Measurements from ENCODE around the gene LRRN2.

- TF ChIP-seq CREB1 (CRISPR knock-in tag; IDR thresholded peaks at IDR 0.05; ENCODE audit: low read depth) = no peak
- TF ChIP-seq CTCF (conservative IDR thresholded peaks at IDR 0.05; ENCODE audit: low read depth in 2 of 2) = no peak
- TF ChIP-seq POLR2AphosphoS5 (IDR thresholded peaks at IDR 0.05; ENCODE audit: low read depth) = no peak
- no peak for TF ChIP-seq EZH2 (IDR thresholded peaks at IDR 0.05; ENCODE audit: low read depth, unreplicated experiment)
- TF ChIP-seq JUNB (IDR thresholded peaks at IDR 0.05; ENCODE audit: unreplicated experiment) = no peak
- no peak for TF ChIP-seq STAT1 (IDR thresholded peaks at IDR 0.05; ENCODE audit: unreplicated experiment)
- no peak for TF ChIP-seq ZNF331 (CRISPR knock-in tag; IDR thresholded peaks at IDR 0.05; ENCODE audit: low read depth)
- TF ChIP-seq ZNF114 (CRISPR knock-in tag; IDR thresholded peaks at IDR 0.05) = no peak
- TF ChIP-seq REST (IDR thresholded peaks at IDR 0.05; ENCODE audit: unreplicated experiment) = no peak
- TF ChIP-seq ETS1 (IDR thresholded peaks at IDR 0.05) = no peak
- TF ChIP-seq NANOG (IDR thresholded peaks at IDR 0.05; ENCODE audit: borderline replicate concordance) = no peak
- TF ChIP-seq EZH2phosphoT487 (IDR thresholded peaks at IDR 0.05; ENCODE audit: unreplicated experiment) = no peak
- no peak for TF ChIP-seq ZNF462 (CRISPR knock-in tag; IDR thresholded peaks at IDR 0.05)
Observed at GRCh38 chr1:204673909-204674649, 11.5 kb downstream of the LRRN2 start.

Measured in GM23338 (cell line).